Immature natural killer cell (primary cell): Measurements from ENCODE around the gene DSCAM. TPM values are rescaled to one million over a fixed set of nuclear protein-coding genes. Genes with fewer than 3 reads are reported as not detected.

Source experiments
- DNase-seq, 3 donors: peaks; one replicate each; pipeline ENCODE4 v3.0.0; 2022; ENCODE audit warnings: mixed read lengths in 1 of 3
- H3K27ac Mint-ChIP-seq, 6 donors: one replicate each; pipeline ENCODE4 v1.8.0; 2020; ENCODE audit warnings: mixed read lengths in 6 of 6, mild to moderate bottlenecking in 5 of 6, inconsistent platforms in 4 of 6, moderate library complexity in 3 of 6
- H3K27me3 Mint-ChIP-seq, 3 donors: one replicate each; pipeline ENCODE4 v1.8.0; 2020 to 2021; ENCODE audit warnings: low read depth in 3 of 3, mild to moderate bottlenecking in 3 of 3, mixed read lengths in 3 of 3, moderate library complexity in 3 of 3, inconsistent platforms in 1 of 3
- H3K36me3 Mint-ChIP-seq, 3 donors: one replicate each; pipeline ENCODE4 v1.8.0; 2020; ENCODE audit warnings: mixed read lengths in 3 of 3, inconsistent platforms in 2 of 3, mild to moderate bottlenecking in 2 of 3
- H3K4me1 Mint-ChIP-seq, 2 donors: one replicate each; pipeline ENCODE4 v1.8.0; 2020; ENCODE audit warnings: inconsistent platforms in 2 of 2, mild to moderate bottlenecking in 2 of 2, mixed read lengths in 2 of 2, moderate library complexity in 1 of 2
- H3K4me3 Mint-ChIP-seq, 5 donors: one replicate each; pipeline ENCODE4 v1.8.0; 2020; ENCODE audit warnings: mild to moderate bottlenecking in 5 of 5, mixed read lengths in 5 of 5, inconsistent platforms in 3 of 5, moderate library complexity in 3 of 5
- H3K9me3 Mint-ChIP-seq, 6 donors: one replicate each; pipeline ENCODE4 v1.8.0; 2020; ENCODE audit warnings: mild to moderate bottlenecking in 6 of 6, mixed read lengths in 6 of 6, inconsistent platforms in 4 of 6, moderate library complexity in 3 of 6
- polyA plus RNA-seq, 3 donors: library from polyadenylated mRNA; unstranded; fragments of 300-500 nt; fragmentation: Illumina TruSeq; gene quantifications; one replicate each; pipeline ENCODE4 v1.2.3, GENCODE V29; 2021

DSCAM gene
- polyA plus RNA-seq, 3 donors from 2014 or later, result not detected

GRCh38 chr21:40613546-40614030, 233.4 kb downstream of the DSCAM start:
- H3K27me3 Mint-ChIP-seq, result peaks cover 0 to 1% (median 0%) of the 10 kb centered on the region in 3 donors
- H3K36me3 Mint-ChIP-seq, result no peaks in the 10 kb centered on the region
- no peak overlapping the region for H3K27ac Mint-ChIP-seq
- H3K9me3 Mint-ChIP-seq, result peaks cover 3 to 30% (median 15%) of the 10 kb centered on the region in 6 donors
- H3K4me3 Mint-ChIP-seq, result no peak overlapping the region
- no peaks in the 10 kb centered on the region for H3K4me1 Mint-ChIP-seq
- DNase-seq, result no peak

DNA sequence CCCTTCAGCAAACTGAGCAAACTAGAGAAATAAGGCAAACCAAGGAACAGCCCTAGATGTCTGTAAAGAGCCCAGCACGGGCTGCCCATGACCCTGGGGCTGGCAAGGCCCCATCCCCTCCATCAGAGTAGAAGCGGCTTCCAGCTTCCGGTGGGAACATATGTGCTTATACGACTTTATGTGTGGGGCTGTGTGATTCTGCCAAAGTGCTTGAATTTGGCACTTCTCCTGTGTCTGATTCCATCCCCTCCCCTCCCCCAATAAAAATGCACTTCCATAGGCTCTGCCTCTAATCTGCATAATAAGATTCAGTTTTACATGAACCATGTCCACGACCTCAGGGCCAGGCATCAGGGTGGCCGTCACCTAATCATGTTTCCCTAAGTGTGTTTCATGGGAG, 236.6 kb downstream of the DSCAM start:
- H3K27ac Mint-ChIP-seq, result no peak overlapping the region
- no peak overlapping the region for H3K4me3 Mint-ChIP-seq
- no peak for DNase-seq
- no peaks in the 10 kb centered on the region for H3K36me3 Mint-ChIP-seq
- H3K27me3 Mint-ChIP-seq, result peaks cover 0 to 7% (median 2%) of the 10 kb centered on the region in 3 donors
- peaks cover 3 to 25% (median 14%) of the 10 kb centered on the region in 6 donors for H3K9me3 Mint-ChIP-seq
- H3K4me1 Mint-ChIP-seq, result no peaks in the 10 kb centered on the region

- H3K9me3 Mint-ChIP-seq, result peaks cover 8 to 41% (median 17%) of the 10 kb centered on the region in 6 donors
These were observed 240.6 kb downstream of the DSCAM start for GRCh38 chr21:40606341-40606740.

GRCh38 chr21:40605094-40605493, 241.9 kb downstream of the DSCAM start:
- no peaks in the 10 kb centered on the region for H3K36me3 Mint-ChIP-seq
- H3K4me1 Mint-ChIP-seq, result no peaks in the 10 kb centered on the region
- peaks cover 8 to 44% (median 14%) of the 10 kb centered on the region in 6 donors for H3K9me3 Mint-ChIP-seq
- H3K27ac Mint-ChIP-seq, result no peak overlapping the region
- no peak overlapping the region for H3K4me3 Mint-ChIP-seq
- peaks cover 0 to 7% (median 2%) of the 10 kb centered on the region in 3 donors for H3K27me3 Mint-ChIP-seq
- no peak for DNase-seq

More at GRCh38 chr21:40606341-40606740, 240.6 kb downstream of the DSCAM start:
- no peak for DNase-seq
- no peak overlapping the region for H3K4me3 Mint-ChIP-seq
- no peaks in the 10 kb centered on the region for H3K36me3 Mint-ChIP-seq
- no peaks in the 10 kb centered on the region for H3K4me1 Mint-ChIP-seq
- no peak overlapping the region for H3K27ac Mint-ChIP-seq
- peaks cover 0 to 7% (median 2%) of the 10 kb centered on the region in 3 donors for H3K27me3 Mint-ChIP-seq

DNA sequence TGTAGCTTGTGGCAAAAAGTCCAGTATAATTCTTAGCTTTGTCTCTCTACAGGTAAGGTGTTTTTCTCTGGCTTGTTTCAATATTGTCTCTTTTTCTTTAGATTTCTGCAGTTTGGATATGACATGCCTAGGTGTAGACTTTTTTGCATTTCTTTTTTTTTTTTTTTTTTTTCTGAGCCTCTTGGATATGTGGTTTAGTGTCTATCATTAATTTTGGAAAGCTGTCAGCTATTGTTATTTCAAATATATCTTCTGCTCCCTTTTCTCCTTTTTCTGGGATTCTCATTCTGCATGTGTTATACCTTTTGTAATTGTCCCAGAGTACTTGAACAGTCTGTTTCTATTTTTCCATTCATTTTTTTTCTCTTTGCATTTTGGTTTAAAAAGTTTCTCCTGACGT, 243.2 kb downstream of the DSCAM start:
- Mint-ChIP-seq H3K36me3 (no peaks in the 10 kb centered on the region), H3K9me3 (peaks cover 11 to 40% (median 12%) of the 10 kb centered on the region in 6 donors), H3K27me3 (peaks cover 0 to 7% (median 2%) of the 10 kb centered on the region in 3 donors), H3K4me1 (no peaks in the 10 kb centered on the region), H3K4me3 (no peak overlapping the region), H3K27ac (no peak overlapping the region)
- no peak for DNase-seq

DNA sequence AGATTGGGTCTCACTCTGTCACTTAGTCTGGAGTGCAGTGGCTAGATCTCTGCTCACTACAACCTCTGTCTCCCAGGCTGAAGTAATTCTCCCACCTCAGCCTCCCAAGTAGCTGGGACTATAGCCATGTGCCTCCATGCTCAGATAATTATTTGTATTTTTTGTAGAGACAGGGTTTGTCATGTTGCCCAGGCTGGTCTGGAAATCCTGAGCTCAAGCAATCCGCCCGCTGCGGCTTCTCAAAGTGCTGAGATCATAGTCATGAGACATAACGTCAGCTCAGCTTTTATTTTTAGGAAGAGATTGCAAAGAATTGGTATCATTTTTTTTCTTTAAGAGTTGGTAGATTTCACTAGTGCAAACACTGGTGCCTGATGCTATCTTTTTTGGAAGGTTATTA, 244.9 kb downstream of the DSCAM start:
- Mint-ChIP-seq H3K4me1 (no peaks in the 10 kb centered on the region), H3K27me3 (peaks cover 0 to 6% (median 0%) of the 10 kb centered on the region in 3 donors), H3K4me3 (no peak overlapping the region), H3K9me3 (peaks cover 7 to 48% (median 12%) of the 10 kb centered on the region in 6 donors), H3K36me3 (no peaks in the 10 kb centered on the region), H3K27ac (no peak overlapping the region)
- no peak for DNase-seq

DNA sequence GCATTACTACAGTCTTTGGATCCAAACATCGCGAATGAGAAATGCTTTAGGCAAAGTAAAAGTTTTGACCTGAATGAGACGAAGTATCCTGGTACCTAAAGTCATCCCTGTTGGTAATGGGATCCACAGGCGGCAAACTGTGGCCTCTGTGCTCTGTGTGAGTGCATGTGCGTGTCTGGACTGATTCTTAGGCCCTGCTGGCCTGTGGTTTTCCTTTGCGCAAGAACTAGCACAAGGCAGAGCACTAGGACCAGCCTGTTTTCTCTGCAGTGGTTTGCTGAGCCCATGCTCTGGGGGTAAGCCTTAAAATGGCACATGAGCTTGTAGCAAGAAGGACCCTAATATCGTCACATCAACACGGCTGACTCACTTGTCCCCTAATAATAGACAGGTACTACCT, 251.2 kb downstream of the DSCAM start:
- H3K4me1 Mint-ChIP-seq, result no peaks in the 10 kb centered on the region
- no peak for DNase-seq
- H3K27me3 Mint-ChIP-seq, result no peaks in the 10 kb centered on the region
- H3K4me3 Mint-ChIP-seq, result no peak overlapping the region
- no peaks in the 10 kb centered on the region for H3K36me3 Mint-ChIP-seq
- peaks cover 0 to 23% (median 5%) of the 10 kb centered on the region in 6 donors for H3K9me3 Mint-ChIP-seq
- H3K27ac Mint-ChIP-seq, result no peak overlapping the region

GRCh38 chr21:40587736-40588346, 259.1 kb downstream of the DSCAM start:
- H3K27me3 Mint-ChIP-seq, result peaks cover 0 to 2% (median 0%) of the 10 kb centered on the region in 3 donors
- DNase-seq, result no peak
- H3K27ac Mint-ChIP-seq, result no peak overlapping the region

DNA sequence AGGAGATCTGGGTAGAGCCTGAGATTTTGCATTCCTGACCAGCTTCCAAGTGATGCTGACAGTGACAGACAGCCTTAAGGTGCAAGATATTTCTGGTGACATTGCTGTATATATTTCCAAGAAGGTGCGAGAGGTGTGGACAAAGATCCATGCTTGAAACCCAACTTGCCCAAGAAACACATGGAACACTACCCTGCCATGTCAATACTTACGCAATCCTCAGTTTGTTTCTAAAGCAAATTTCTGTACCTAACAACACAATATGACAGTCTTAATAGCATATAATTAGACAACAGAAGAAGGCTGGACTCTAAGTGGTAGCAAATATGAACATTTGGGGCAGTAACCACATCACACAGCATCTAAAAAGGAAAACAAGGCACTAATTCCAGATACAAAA, 260.4 kb downstream of the DSCAM start:
- Mint-ChIP-seq H3K27ac (no peak overlapping the region), H3K9me3 (peaks cover 2 to 14% (median 9%) of the 10 kb centered on the region in 6 donors), H3K36me3 (no peaks in the 10 kb centered on the region), H3K4me1 (no peaks in the 10 kb centered on the region), H3K27me3 (peaks cover 0 to 2% (median 0%) of the 10 kb centered on the region in 3 donors), H3K4me3 (no peak overlapping the region)
- DNase-seq, result no peak

More at GRCh38 chr21:40587736-40588346, 259.1 kb downstream of the DSCAM start:
- Mint-ChIP-seq H3K4me1 (no peaks in the 10 kb centered on the region), H3K9me3 (peaks cover 2 to 19% (median 8%) of the 10 kb centered on the region in 6 donors), H3K4me3 (no peak overlapping the region), H3K36me3 (no peaks in the 10 kb centered on the region)

DNA sequence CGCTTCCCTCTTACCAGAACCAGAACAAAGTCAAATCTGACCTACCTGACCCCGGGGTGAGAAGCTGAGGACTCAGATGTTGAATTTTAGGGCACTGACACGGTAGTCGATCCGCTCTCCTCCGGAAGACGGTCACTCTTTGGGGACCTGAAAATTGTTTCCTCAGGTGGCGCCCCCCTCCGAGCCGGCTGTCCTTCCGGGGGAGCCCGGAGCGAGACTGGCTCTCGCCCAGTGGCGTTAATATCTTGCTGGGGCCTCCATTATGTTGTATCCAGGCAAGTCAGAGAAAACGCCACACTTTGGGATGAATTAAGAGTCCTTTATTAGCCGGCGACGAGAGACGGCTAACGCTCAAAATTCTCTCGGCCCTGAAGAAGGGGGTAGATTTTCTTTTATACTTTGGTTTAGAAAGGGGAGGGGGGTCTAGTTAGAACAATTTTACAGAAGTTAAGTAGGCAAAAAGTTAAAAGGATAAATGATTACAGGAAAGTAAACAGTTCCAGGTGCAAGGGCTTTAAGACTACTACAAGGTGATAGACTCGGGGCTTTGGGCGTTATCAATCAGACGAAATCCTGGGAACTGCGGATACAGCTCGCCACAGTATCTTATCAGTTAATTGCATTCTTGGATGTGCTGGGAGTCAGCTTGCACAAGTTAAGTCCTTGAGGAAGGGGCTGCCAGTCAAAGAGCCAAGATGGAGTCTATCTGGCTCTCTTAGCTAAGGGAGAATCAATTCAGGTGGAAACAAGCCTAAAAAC, 269.5 kb downstream of the DSCAM start:
- Mint-ChIP-seq H3K9me3 (peaks cover 0 to 31% (median 6%) of the 10 kb centered on the region in 6 donors), H3K27ac (no peak overlapping the region), H3K4me1 (no peaks in the 10 kb centered on the region), H3K36me3 (no peaks in the 10 kb centered on the region), H3K27me3 (no peaks in the 10 kb centered on the region), H3K4me3 (no peak overlapping the region)
- no peak for DNase-seq

- Mint-ChIP-seq H3K4me3 (no peak overlapping the region), H3K27me3 (no peaks in the 10 kb centered on the region), H3K9me3 (peaks cover 0 to 33% (median 5%) of the 10 kb centered on the region in 6 donors), H3K36me3 (no peaks in the 10 kb centered on the region), H3K4me1 (no peaks in the 10 kb centered on the region), H3K27ac (no peak overlapping the region)
- DNase-seq, result no peak
These were observed 271.0 kb downstream of the DSCAM start for GRCh38 chr21:40575976-40576375.

DNA sequence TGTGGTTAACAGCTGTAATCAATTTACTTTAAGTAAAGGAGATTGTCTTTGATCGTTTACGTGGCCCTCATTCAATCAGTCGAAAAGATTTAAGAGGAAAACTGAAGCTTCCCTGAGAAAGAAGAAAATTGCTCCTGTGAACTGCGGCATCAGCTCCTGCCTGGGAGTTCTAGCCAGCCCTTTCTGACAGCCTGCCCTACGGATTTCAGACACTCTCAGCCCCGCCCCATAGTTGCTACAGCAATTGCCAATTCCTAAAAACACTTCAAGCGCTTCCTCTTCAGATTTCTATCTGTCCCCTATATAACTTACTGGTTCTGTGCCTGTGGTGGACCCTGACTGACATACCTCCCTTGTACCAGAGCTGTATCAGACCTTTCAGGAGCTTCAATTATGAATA, 277.6 kb downstream of the DSCAM start:
- Mint-ChIP-seq H3K27ac (no peak overlapping the region), H3K9me3 (peaks cover 2 to 18% (median 14%) of the 10 kb centered on the region in 6 donors), H3K4me1 (no peaks in the 10 kb centered on the region), H3K36me3 (no peaks in the 10 kb centered on the region), H3K4me3 (no peak overlapping the region), H3K27me3 (peaks cover 0 to 2% (median 0%) of the 10 kb centered on the region in 3 donors)
- no peak for DNase-seq

GRCh38 chr21:40568807-40569206, 278.2 kb downstream of the DSCAM start:
- no peaks in the 10 kb centered on the region for H3K36me3 Mint-ChIP-seq
- H3K9me3 Mint-ChIP-seq, result peaks cover 2 to 18% (median 14%) of the 10 kb centered on the region in 6 donors
- H3K27me3 Mint-ChIP-seq, result peaks cover 0 to 2% (median 0%) of the 10 kb centered on the region in 3 donors
- H3K4me3 Mint-ChIP-seq, result no peak overlapping the region
- DNase-seq, result no peak
- H3K4me1 Mint-ChIP-seq, result no peaks in the 10 kb centered on the region
- H3K27ac Mint-ChIP-seq, result no peak overlapping the region

DNA sequence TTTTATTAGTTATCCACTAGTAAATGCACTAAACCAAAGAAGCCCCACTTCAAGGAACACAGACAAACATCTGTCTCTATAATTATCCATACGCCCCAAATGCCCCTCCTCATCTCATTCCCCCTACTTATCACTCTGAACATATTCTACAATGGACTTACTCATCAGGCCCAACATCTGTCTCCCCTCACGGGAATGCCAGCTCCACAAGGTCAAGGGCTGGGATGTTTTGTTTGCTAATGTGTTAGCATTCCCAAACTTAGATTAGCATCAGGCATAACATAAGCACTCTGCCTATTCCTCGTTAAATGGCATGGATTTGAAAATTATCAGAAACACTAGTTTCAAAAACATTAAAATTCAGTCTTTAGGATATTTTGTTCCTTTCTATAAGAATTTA, 279.5 kb downstream of the DSCAM start:
- no peaks in the 10 kb centered on the region for H3K36me3 Mint-ChIP-seq
- no peak overlapping the region for H3K4me3 Mint-ChIP-seq
- no peak for DNase-seq
- H3K27ac Mint-ChIP-seq, result no peak overlapping the region
- H3K27me3 Mint-ChIP-seq, result peaks cover 0 to 2% (median 0%) of the 10 kb centered on the region in 3 donors
- peaks cover 3 to 18% (median 13%) of the 10 kb centered on the region in 6 donors for H3K9me3 Mint-ChIP-seq
- no peaks in the 10 kb centered on the region for H3K4me1 Mint-ChIP-seq
